HepG2 (cell line): ENCODE results near the gene CAMSAP3. TPM values are rescaled to one million over a fixed set of nuclear protein-coding genes. Genes with fewer than 3 reads are reported as not detected.

Experiments
- ATAC-seq: fragments of 200-7000 bp; cut with Tn5 transposase; 3 replicates; pipeline ENCODE4 v1.9.1; 2020; ENCODE audit warnings: mild to moderate bottlenecking, moderate library complexity
- BruUV-seq: library from RNA; stranded (reverse); fragments of 400-500 nt; replicated peaks from 2 replicates; lab custom pipeline; 2021; lab: Mats Ljungman, UMichigan
- CTCF ChIA-PET: fragments of 300-600 bp; formaldehyde crosslinking; extraction: SDS; loops from one replicate; lab custom pipeline; 2021; ENCODE audit warnings: low total read pairs, inconsistent platforms, low intra/inter-chr PET ratio; lab: Yijun Ruan, JAX
- POLR2A ChIA-PET: fragments of 350-600 bp; sonication (Branson Sonifier 250); formaldehyde crosslinking; loops from one replicate; lab custom pipeline; 2020; ENCODE audit warnings: antibody characterized with exemption, inconsistent platforms; lab: Yijun Ruan, JAX
- DNase-seq: peaks from one replicate; pipeline ENCODE4 v3.0.0-alpha.2; 2015; ENCODE audit warnings: low spot score
- FAIRE-seq: peaks from 3 replicates; lab custom pipeline; 2011; peaks lifted over from hg19 to GRCh38; lab: Jason Lieb, UNC
- H2AFZ ChIP-seq: one replicate; pipeline ENCODE4 v1.6.1; 2011; ENCODE audit warnings: low read length, inconsistent platforms
- H3K27ac ChIP-seq: fragments of 300-600 bp; 3 replicates; pipeline ENCODE4 v1.8.0; 2011; ENCODE audit warnings: mixed run types, mild to moderate bottlenecking, mixed read lengths, low read length, inconsistent platforms; ENCODE audit not compliant: insufficient read depth; ENCODE audit errors: extremely low read length
- H3K27me3 ChIP-seq, 2 experiments: fragments of 200-600 bp in 1 of 2; 2 replicates in 1 of 2; 3 replicates in 1 of 2; pipeline versions ENCODE4 v1.6.0 to v1.8.0; 2011; ENCODE audit warnings: low read length in 2 of 2, mild to moderate bottlenecking in 2 of 2, moderate library complexity in 2 of 2, inconsistent platforms in 1 of 2; ENCODE audit not compliant: insufficient read depth in 2 of 2, control insufficient read depth in 1 of 2
- H3K36me3 ChIP-seq, 2 experiments: fragments of 200-600 bp in 1 of 2; replicated peaks in 1 of 2; 2 replicates in 1 of 2; 3 replicates in 1 of 2; pipeline versions ENCODE4 v1.5.1 to v1.8.0; 2011; ENCODE audit warnings: low read length in 2 of 2, inconsistent platforms in 1 of 2; ENCODE audit not compliant: insufficient read depth in 2 of 2, control insufficient read depth in 1 of 2
- H3K4me1 ChIP-seq: 2 replicates; pipeline ENCODE4 v1.5.1; 2012; ENCODE audit warnings: low read length, inconsistent platforms; ENCODE audit not compliant: insufficient read depth
- H3K4me2 ChIP-seq: 2 replicates; pipeline ENCODE4 v1.6.0; 2011; ENCODE audit warnings: low read depth, low read length, inconsistent platforms
- H3K4me3 ChIP-seq, 3 experiments: fragments of 200-600 bp in 1 of 3; sonication (generic), shearing (Covaris generic) in 1 of 3; replicated peaks in 1 of 3; 2 replicates each; pipeline ENCODE4 v1.5.1; 2011 to 2016; ENCODE audit warnings: low read length in 3 of 3, inconsistent platforms in 2 of 3, low read depth in 2 of 3, mild to moderate bottlenecking in 2 of 3, control low read depth in 1 of 3, mixed read lengths in 1 of 3; ENCODE audit not compliant: insufficient read depth in 1 of 3
- H3K79me2 ChIP-seq: one replicate; pipeline ENCODE4 v1.6.1; 2011; ENCODE audit warnings: low read length, inconsistent platforms; ENCODE audit not compliant: insufficient read depth
- H3K9ac ChIP-seq: 2 replicates; pipeline ENCODE4 v1.6.0; 2011; ENCODE audit warnings: mild to moderate bottlenecking, low read depth, low read length, inconsistent platforms; ENCODE audit not compliant: insufficient read depth
- H3K9me3 ChIP-seq: 2 replicates; pipeline ENCODE4 v1.5.1; 2012; ENCODE audit warnings: mild to moderate bottlenecking, low read length
- H4K20me1 ChIP-seq: 2 replicates; pipeline ENCODE4 v1.6.0; 2011; ENCODE audit warnings: inconsistent platforms, mild to moderate bottlenecking, low read length, moderate library complexity; ENCODE audit not compliant: insufficient read depth
- AGO2 ChIP-seq: fragments of 200-400 bp; formaldehyde crosslinking; optimal IDR thresholded peaks from 2 replicates; pipeline ENCODE3; 2017; ENCODE audit warnings: mild to moderate bottlenecking, low read depth, low read length, moderate library complexity
- ATF4 ChIP-seq, 2 experiments: fragments of 450-650 bp in 1 of 2; sonication (generic) in 1 of 2; formaldehyde crosslinking; IDR thresholded peaks; 2 replicates each; pipeline versions ENCODE4 v1.5.0 to v1.8.0; 2020 to 2022; ENCODE audit warnings: mild to moderate bottlenecking in 1 of 2, missing genetic modification reagents in 1 of 2
- FOXA1 ChIP-seq, 2 experiments: fragments of 450-650 bp in 1 of 2; sonication (generic) in 1 of 2; formaldehyde crosslinking in 1 of 2; IDR thresholded peaks; 2 replicates each; pipeline versions ENCODE4 v1.4.0 to v1.6.1; 2016 to 2020; ENCODE audit warnings: missing genetic modification reagents in 1 of 2
- GTF2F1 ChIP-seq: fragments of 150-350 bp; IDR thresholded peaks from 2 replicates; pipeline ENCODE4 v1.6.1; 2014; ENCODE audit warnings: low read length
- KAT7 ChIP-seq: IDR thresholded peaks from 2 replicates; pipeline ENCODE4 v1.6.1; 2018; ENCODE audit warnings: borderline replicate concordance, missing compliant biosample characterization
- ZFX ChIP-seq: sonication (generic); formaldehyde crosslinking; IDR thresholded peaks from 2 replicates; pipeline ENCODE4 v1.4.0; 2020; ENCODE audit warnings: mild to moderate bottlenecking, low read depth, missing genetic modification reagents, moderate library complexity
- ZNF432 ChIP-seq: sonication (generic); formaldehyde crosslinking; IDR thresholded peaks from 2 replicates; pipeline ENCODE4 v1.5.0; 2020; ENCODE audit warnings: missing genetic modification reagents, mild to moderate bottlenecking, borderline replicate concordance
- WGBS: methylation state at CpG from one replicate; pipeline ENCODE4 v1.1.6; 2017; ENCODE audit warnings: low lambda C conversion rate; 5-methylcytosine and 5-hydroxymethylcytosine counted together
- in situ Hi-C: cut with HindIII; loops from 2 replicates; pipeline ENCODE4 v1.10.0; 2017; ENCODE audit warnings: low pct_unique_long_range_greater_than_20kb; ENCODE audit not compliant: extremely low pct_ligation_motif_present
- intact Hi-C: fragments of 100-400 bp; cut with micrococcal nuclease; formaldehyde crosslinking; loops from one replicate; pipeline ENCODE4 v1.10.0; 2022; ENCODE audit not compliant: unreplicated experiment
- polyA plus RNA-seq, 8 experiments: library from polyadenylated mRNA; depleted of rRNA in 3 of 8; stranded (reverse) in 7 of 8; unstranded in 1 of 8; fragments of >200 nt; fragmentation: Illumina TruSeq in 4 of 8; extraction: Trizol in 4 of 8; gene quantifications; 2 replicates each; pipeline versions ENCODE4 v1.2.1 to v1.2.3, GENCODE V29; 2011 to 2016; ENCODE audit warnings: low read depth in 4 of 8, missing spikeins in 1 of 8, mixed read lengths in 1 of 8; ENCODE audit not compliant: insufficient read depth in 1 of 8
- total RNA-seq, 5 experiments: library from RNA; depleted of rRNA; stranded (reverse); fragments of >200 nt; fragmentation: Illumina TruSeq; extraction: Trizol; gene quantifications; 2 replicates each; pipeline ENCODE4 v1.2.3, GENCODE V29; 2016; ENCODE audit warnings: low read depth in 1 of 5

CAMSAP3 gene
- total and polyA plus RNA-seq, 2 of the 13 experiments (the other 11 are each of a cell fraction or from before 2014, with no cell fraction given) = 10.8 to 11.8 TPM

- Histone ChIP-seq H3K27ac (no peak overlapping the region), H3K4me3 (no peak overlapping the region), H3K79me2 (no peaks in the 10 kb centered on the region), H3K9ac (no peak overlapping the region), H3K27me3 (no peaks in the 10 kb centered on the region), H3K36me3 (peaks cover 1 to 4% of the 10 kb centered on the region in 2 experiments; a peak in 3 of 5 replicates), H2AFZ (no peak overlapping the region), H3K4me1 (no peaks in the 10 kb centered on the region), H3K9me3 (no peaks in the 10 kb centered on the region), H3K4me2 (no peak overlapping the region), H4K20me1 (no peaks in the 10 kb centered on the region)
- no peak for DNase-seq
- intact Hi-C loops (no loop called here), in situ Hi-C loops (loop anchor here (5.0 to 10.0 kb wide), 2 partner anchors 121 to 233 kb away; partner anchors contain the start of gene TRAPPC5)
- ATAC-seq = no peak
- FAIRE-seq = no peak
- 89% methylated on average over 5 of the region's 17 CpGs for WGBS
- TF ChIP-seq ATF4 (CRISPR knock-in tag; IDR thresholded peaks at IDR 0.05) (no peak), GTF2F1 (no peak), ZNF432 (no peak), KAT7 (CRISPR knock-in tag) (no peak), AGO2 (peak; percentile 2), FOXA1 (IDR thresholded peaks at IDR 0.05) (no peak), FOXA1 (CRISPR knock-in tag; IDR thresholded peaks at IDR 0.05) (no peak), ZFX (CRISPR knock-in tag) (no peak)
- no TSS peak for BruUV-seq
- ChIA-PET CTCF (no interaction called here), POLR2A (no interaction called here)
Observed at GRCh38 chr19:7561325-7561724, 34.3 kb upstream of the CAMSAP3 start.
